Endodermal cell (in vitro differentiated cells): ENCODE data around the gene PMEPA1. TPM values are rescaled to one million over a fixed set of nuclear protein-coding genes. Genes with fewer than 3 reads are reported as not detected.

ENCODE experiments used
- DNase-seq: peaks from one replicate; pipeline ENCODE4 v3.0.0-alpha.2; 2017
- H3K27ac ChIP-seq: 2 replicates; pipeline ENCODE4 v1.5.1; 2013; ENCODE audit warnings: mild to moderate bottlenecking, low read depth, low read length, moderate library complexity
- H3K27me3 ChIP-seq: 2 replicates; pipeline ENCODE4 v1.6.1; 2013; ENCODE audit warnings: mild to moderate bottlenecking, low read length, moderate library complexity; ENCODE audit not compliant: insufficient read depth, control insufficient read depth, poor library complexity, severe bottlenecking
- H3K36me3 ChIP-seq: 2 replicates; pipeline ENCODE4 v1.7.0; 2013; ENCODE audit warnings: mild to moderate bottlenecking, low read length, moderate library complexity; ENCODE audit not compliant: control insufficient read depth, insufficient read depth
- H3K4me1 ChIP-seq: one replicate; pipeline ENCODE4 v1.7.0; 2013; ENCODE audit warnings: low read length; ENCODE audit not compliant: control insufficient read depth, insufficient read depth
- H3K4me3 ChIP-seq: 2 replicates; pipeline ENCODE4 v1.5.1; 2013; ENCODE audit warnings: mild to moderate bottlenecking, low read length, moderate library complexity
- H3K9ac ChIP-seq: 2 replicates; pipeline ENCODE4 v1.6.1; 2013; ENCODE audit warnings: mild to moderate bottlenecking, low read length, moderate library complexity; ENCODE audit not compliant: poor library complexity, severe bottlenecking; ENCODE audit errors: extremely low read depth
- H3K9me3 ChIP-seq: 2 replicates; pipeline ENCODE4 v1.6.1; 2013; ENCODE audit warnings: mild to moderate bottlenecking, low read length, moderate library complexity; ENCODE audit not compliant: control insufficient read depth
- H3K27ac Mint-ChIP-seq: 2 replicates; pipeline ENCODE4 v1.8.0; 2020; ENCODE audit warnings: mixed read lengths
- H3K27me3 Mint-ChIP-seq: 2 replicates; pipeline ENCODE4 v1.8.0; 2021; ENCODE audit warnings: mild to moderate bottlenecking, mixed read lengths; ENCODE audit not compliant: insufficient read depth
- H3K36me3 Mint-ChIP-seq: 2 replicates; pipeline ENCODE4 v1.8.0; 2020; ENCODE audit warnings: low read depth, mixed read lengths
- H3K4me1 Mint-ChIP-seq: 2 replicates; pipeline ENCODE4 v1.8.0; 2020; ENCODE audit warnings: mixed read lengths
- H3K4me3 Mint-ChIP-seq: 2 replicates; pipeline ENCODE4 v1.8.0; 2020; ENCODE audit warnings: mild to moderate bottlenecking, moderate library complexity, mixed read lengths
- H3K9me3 Mint-ChIP-seq: 2 replicates; pipeline ENCODE4 v1.8.0; 2020; ENCODE audit warnings: mild to moderate bottlenecking, mixed read lengths
- WGBS, 2 experiments: methylation state at CpG; one replicate each; pipeline versions ENCODE4 v1.1.5 to v1.1.7; 2013; ENCODE audit warnings: missing lambda C conversion rate in 2 of 2, mixed read lengths in 1 of 2; ENCODE audit not compliant: insufficient coverage in 1 of 2, insufficient read length in 1 of 2; 5-methylcytosine and 5-hydroxymethylcytosine counted together
- total RNA-seq, 2 donors: library from RNA; stranded (reverse); fragmentation: NEBNext Ultra II Directional in 1 of 2; extraction: Animal tissue kit (Norgen Biotek cat#: 25700) in 1 of 2; gene quantifications; 2 replicates in 1 of 2; 3 replicates in 1 of 2; pipeline ENCODE4 v1.2.1, GENCODE V29; 2021
- TF ChIP-seq, protein P1 (sequence below): fragments of 200-600 bp; sonication (generic); conservative IDR thresholded peaks from 2 replicates; pipeline ENCODE4 v1.5.0; 2021; ENCODE audit warnings: antibody characterized with exemption, mild to moderate bottlenecking

The PMEPA1 gene
- total RNA-seq, 2 donors from 2014 or later = 18.8 to 37.4 TPM

- H3K36me3 Mint-ChIP-seq = no peaks in the 10 kb centered on the region
- no peak overlapping the region for H3K27ac ChIP-seq
- H3K9ac ChIP-seq = no peak overlapping the region
- no peak overlapping the region for H3K27ac Mint-ChIP-seq
- no peaks in the 10 kb centered on the region for H3K27me3 ChIP-seq
- TF ChIP-seq, protein P1, sequence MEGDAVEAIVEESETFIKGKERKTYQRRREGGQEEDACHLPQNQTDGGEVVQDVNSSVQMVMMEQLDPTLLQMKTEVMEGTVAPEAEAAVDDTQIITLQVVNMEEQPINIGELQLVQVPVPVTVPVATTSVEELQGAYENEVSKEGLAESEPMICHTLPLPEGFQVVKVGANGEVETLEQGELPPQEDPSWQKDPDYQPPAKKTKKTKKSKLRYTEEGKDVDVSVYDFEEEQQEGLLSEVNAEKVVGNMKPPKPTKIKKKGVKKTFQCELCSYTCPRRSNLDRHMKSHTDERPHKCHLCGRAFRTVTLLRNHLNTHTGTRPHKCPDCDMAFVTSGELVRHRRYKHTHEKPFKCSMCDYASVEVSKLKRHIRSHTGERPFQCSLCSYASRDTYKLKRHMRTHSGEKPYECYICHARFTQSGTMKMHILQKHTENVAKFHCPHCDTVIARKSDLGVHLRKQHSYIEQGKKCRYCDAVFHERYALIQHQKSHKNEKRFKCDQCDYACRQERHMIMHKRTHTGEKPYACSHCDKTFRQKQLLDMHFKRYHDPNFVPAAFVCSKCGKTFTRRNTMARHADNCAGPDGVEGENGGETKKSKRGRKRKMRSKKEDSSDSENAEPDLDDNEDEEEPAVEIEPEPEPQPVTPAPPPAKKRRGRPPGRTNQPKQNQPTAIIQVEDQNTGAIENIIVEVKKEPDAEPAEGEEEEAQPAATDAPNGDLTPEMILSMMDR = no peak
- no peak for DNase-seq
- H3K4me3 ChIP-seq = no peak overlapping the region
- H3K9me3 Mint-ChIP-seq = no peaks in the 10 kb centered on the region
- H3K27me3 Mint-ChIP-seq = peaks cover 8% of the 10 kb centered on the region
- no peaks in the 10 kb centered on the region for H3K9me3 ChIP-seq
- no peaks in the 10 kb centered on the region for H3K4me1 ChIP-seq
- WGBS, 2 experiments = 68 to 80% methylated on average over 5 to 7 of the region's 7 CpGs
- H3K4me1 Mint-ChIP-seq = no peaks in the 10 kb centered on the region
- no peaks in the 10 kb centered on the region for H3K36me3 ChIP-seq
- H3K4me3 Mint-ChIP-seq = no peak overlapping the region
These were observed 101.3 kb downstream of the PMEPA1 start for GRCh38 chr20:57608516-57608915.

DNA sequence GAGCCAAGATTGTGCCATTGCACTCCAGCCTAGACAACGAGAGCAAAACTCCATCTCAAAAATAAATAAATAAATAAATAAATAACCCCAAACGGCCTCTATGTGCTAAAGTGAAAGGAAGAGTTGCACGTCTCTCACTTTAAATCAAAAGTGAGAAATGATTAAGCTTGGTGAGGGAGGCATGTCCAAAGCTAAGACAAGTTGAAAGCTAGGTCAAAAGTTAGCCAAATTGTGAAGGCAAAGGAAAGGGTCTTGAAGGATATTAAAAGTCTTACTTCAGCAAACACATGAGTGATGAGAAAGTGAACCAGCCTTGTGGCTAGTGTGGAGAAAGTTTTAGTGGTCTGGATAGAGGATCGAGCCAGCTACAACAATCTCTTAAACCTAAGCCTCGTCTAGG is 103.9 kb downstream of the PMEPA1 start:
- WGBS, 2 experiments = 89 to 91% methylated on average over 3 to 4 of the region's 5 CpGs
- no peak overlapping the region for H3K9ac ChIP-seq
- no peaks in the 10 kb centered on the region for H3K9me3 Mint-ChIP-seq

GRCh38 chr20:57605045-57605444 is 104.8 kb downstream of the PMEPA1 start:
- no peak overlapping the region for H3K27ac ChIP-seq
- no peak overlapping the region for H3K4me3 Mint-ChIP-seq
- DNase-seq = no peak
- H3K27me3 ChIP-seq = no peaks in the 10 kb centered on the region
- WGBS, 2 experiments = 90 to 95% methylated on average over 3 to 5 of the region's 5 CpGs
- H3K4me3 ChIP-seq = no peak overlapping the region
- H3K4me1 Mint-ChIP-seq = no peaks in the 10 kb centered on the region
- no peaks in the 10 kb centered on the region for H3K9me3 Mint-ChIP-seq
- H3K9ac ChIP-seq = no peak overlapping the region
- no peaks in the 10 kb centered on the region for H3K4me1 ChIP-seq
- no peaks in the 10 kb centered on the region for H3K9me3 ChIP-seq
- H3K36me3 Mint-ChIP-seq = no peaks in the 10 kb centered on the region
- no peaks in the 10 kb centered on the region for H3K36me3 ChIP-seq
- H3K27me3 Mint-ChIP-seq = peaks cover 8% of the 10 kb centered on the region
- TF ChIP-seq, protein P1 = no peak
- no peak overlapping the region for H3K27ac Mint-ChIP-seq

More for the DNA sequence above, 103.9 kb downstream of the PMEPA1 start:
- Mint-ChIP-seq H3K27ac (no peak overlapping the region), H3K4me1 (no peaks in the 10 kb centered on the region), H3K4me3 (no peak overlapping the region), H3K36me3 (no peaks in the 10 kb centered on the region), H3K27me3 (peaks cover 8% of the 10 kb centered on the region)
- no peaks in the 10 kb centered on the region for H3K27me3 ChIP-seq
- TF ChIP-seq, protein P1 = no peak
- H3K36me3 ChIP-seq = no peaks in the 10 kb centered on the region
- DNase-seq = no peak
- no peaks in the 10 kb centered on the region for H3K9me3 ChIP-seq
- H3K4me3 ChIP-seq = no peak overlapping the region
- no peaks in the 10 kb centered on the region for H3K4me1 ChIP-seq
- H3K27ac ChIP-seq = no peak overlapping the region
